Bone marrow (tissue), 2 donors: ENCODE results near the gene TTR.
A peak's percentile ranks its signal among the peaks of the same experiment; 100 is the strongest.

Experiments used
- DNase-seq, 2 donors: peaks; one replicate each; lab custom pipeline; 2025; lab: John Stamatoyannopoulos, UW

The TTR gene

DNA sequence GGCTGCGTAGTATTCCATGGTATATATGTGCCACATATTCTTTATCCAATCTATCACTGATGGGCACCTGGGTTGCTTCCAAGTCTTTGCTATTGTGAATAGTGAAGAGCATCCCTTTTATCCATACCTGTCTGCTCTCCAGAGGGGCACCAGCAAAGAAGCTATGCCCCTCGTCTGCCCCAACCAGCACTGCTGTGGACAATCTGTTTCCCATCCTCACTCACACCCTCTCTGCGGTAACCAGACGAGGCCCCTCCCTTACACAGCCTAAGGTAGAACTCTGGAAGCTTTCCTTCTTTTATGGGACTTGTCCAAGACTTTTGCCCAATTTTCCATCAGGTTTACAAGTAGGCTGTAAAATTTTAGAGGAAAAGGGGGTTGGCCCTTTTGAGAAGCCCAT is 24.9 kb downstream of the TTR start:
- DNase-seq: no peak

DNA sequence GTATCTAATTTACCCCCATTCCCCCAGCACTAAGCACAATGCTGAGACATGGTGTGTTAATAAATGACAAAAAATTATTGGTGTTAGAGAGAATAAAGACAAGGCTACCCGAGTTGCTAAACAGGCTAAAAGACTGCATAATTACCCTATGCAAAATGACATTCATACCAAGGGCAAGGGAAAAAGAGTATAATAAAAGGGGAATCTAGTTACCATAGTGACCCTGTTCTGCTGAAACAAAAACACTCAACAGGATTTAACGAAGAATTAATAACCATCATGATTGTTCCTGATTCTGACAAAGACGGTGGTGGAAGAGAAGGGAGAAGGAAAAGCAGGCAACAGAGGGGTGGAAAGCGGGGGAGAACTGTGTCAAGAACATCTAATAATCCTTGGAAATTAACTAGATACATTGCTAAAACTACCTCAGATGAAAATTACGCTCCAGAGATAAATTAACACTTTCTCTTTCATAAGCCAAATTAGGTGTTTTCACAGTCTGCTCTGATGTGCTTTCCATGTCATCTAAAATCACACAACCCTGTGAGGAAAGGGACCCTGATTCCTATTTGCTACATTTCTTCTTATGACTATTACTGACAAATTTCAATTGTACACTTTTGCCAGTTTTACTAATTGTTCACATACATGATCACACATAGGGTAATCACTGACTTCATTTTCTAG is 25.5 kb downstream of the TTR start:
- no peak for DNase-seq

DNA sequence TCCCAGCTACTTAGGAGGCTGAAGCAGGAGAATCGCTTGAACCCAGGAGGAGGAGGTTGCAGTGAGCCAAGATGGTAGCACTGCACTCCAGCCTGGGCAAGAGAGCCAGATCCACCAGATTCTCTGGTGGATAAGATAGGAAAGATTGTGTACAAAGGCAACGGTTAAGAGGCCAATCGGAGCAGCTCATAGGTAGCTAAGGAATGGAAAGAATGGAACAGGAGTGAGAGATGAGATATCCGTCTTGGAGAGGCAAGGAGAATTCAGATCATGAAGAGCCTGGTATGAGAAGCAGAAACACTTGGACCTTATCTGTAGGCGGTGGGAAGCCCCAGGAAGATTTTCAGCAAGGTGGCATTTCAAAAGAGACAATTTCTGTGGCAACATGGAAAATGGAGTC is 27.1 kb downstream of the TTR start:
- no peak for DNase-seq

DNA sequence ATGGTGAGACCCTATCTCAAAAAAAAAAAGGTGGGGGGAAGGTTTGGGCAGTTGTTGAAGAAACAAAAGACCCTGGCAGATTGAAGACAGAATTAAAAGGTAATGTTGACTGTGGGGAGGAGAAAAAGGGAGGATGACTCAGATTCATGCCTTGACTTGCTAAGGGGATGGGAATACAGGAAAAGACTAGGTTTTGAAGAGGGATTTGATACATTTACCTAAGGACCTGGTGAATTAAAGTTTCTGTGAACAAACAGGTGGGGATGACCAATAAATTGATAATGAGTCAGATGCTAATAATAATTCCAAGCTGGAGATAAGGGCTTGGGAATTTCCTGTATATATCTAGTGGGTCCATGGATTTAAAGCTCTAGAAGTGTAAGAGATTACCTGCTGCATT is 27.6 kb downstream of the TTR start:
- no peak for DNase-seq

DNA sequence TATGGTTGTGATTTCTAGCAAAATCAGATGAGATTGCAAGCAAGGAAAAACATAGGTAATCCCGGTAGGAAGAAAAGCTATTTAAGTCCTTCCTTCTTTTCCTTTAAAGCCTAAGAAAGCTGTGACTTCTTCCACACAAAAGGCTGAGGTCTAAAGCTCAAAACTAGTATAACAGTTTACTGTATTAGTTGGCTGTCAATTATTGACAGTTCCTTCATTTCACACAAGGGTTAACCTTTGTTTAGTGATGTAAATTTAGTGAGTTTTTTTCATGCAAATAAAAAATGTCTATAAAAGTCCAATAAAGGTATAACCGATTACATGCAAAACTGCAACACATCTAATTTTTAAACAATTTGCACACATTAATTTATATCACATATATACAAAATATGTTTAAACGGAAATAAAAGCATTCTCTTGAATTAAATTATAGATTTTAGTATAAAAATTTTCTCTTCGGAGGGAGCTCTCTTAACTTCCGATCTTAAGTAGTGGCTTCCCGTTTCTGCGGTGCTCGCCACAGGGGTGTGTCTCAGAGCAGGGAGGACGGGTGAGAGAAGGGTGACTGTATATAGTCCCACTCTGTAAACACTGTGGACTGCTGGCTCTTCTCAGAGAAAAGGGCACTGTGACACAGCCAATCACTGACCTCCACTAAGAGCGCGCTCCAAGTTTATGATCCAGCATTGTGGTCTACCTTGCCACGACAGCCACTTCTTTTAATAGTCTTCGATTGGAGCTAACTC is 33.4 kb downstream of the TTR start:
- DNase-seq: no peak

DNA sequence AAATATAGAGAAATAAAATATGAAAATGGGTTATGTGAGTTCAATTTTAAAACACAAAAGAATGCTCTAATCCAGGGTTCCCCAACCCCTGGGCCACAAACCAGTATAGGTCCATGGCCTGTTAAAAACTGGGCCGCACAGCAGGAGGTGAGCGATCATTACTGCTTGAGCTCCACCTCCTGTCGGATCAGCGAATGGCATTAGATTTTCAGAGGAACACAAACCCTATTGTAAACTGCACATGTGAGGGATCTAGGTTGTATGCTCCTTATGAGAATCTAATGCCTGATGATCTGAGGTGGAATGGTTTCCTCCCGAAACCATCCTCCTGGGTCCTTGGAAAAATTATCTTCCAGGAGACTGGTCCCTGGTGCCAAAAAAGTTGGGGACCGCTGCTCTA is 34.7 kb downstream of the TTR start:
- no peak for DNase-seq

DNA sequence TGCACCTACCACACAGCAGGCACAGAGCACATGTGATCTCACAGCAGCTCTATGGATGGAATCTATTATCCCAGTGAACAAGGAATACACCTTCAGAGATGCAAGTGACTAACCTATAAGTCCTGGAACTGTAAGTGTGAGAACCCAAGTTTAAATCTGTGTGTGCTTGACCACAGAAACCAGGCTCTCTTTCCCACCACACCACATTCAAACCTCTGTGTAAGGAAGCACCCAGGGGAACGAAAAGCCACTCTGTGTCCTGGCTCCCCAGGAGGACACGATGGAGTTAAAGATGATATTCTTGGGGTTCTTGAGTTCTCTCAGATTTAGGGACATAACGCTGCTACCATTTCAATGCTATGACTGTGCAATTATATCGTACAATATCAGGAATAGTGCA is 38.9 kb downstream of the TTR start:
- DNase-seq: no peak

DNA sequence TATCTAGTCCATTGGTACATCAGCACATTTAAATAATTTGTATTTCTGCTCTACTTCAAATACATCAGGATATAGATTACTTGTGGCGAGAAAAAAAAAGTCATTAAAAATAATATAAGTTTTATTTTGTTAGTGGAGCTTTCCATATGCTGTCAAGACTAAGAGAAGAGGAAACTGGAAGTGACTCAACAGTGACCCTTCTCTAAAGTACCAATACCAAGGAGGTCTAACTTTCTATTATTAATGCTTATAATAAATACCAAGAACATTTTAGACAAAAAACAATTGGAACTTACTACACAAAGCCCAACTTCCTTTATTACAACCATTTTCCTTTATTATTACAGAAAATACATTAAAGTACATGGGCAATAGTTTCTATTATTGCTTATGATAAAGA is 39.8 kb downstream of the TTR start:
- DNase-seq: no peak

DNA sequence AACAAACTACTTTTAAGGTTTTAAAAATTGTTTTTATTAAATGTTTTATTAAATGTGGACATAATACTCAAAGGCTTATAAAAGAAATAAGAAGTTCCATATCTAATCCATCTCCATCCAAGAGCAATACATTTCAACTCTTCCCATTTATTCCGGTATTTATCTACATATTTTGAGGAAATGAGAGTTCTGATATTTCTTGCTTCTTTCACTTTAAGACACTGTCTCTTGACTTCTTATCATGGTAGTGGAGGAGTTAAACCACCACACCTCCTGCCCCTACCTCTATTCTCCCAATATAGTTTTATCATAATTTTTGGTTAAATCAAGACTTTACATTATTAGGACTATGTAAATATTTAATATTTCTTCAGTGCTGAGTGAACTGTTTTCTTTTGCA is 40.7 kb downstream of the TTR start:
- no peak for DNase-seq

DNA sequence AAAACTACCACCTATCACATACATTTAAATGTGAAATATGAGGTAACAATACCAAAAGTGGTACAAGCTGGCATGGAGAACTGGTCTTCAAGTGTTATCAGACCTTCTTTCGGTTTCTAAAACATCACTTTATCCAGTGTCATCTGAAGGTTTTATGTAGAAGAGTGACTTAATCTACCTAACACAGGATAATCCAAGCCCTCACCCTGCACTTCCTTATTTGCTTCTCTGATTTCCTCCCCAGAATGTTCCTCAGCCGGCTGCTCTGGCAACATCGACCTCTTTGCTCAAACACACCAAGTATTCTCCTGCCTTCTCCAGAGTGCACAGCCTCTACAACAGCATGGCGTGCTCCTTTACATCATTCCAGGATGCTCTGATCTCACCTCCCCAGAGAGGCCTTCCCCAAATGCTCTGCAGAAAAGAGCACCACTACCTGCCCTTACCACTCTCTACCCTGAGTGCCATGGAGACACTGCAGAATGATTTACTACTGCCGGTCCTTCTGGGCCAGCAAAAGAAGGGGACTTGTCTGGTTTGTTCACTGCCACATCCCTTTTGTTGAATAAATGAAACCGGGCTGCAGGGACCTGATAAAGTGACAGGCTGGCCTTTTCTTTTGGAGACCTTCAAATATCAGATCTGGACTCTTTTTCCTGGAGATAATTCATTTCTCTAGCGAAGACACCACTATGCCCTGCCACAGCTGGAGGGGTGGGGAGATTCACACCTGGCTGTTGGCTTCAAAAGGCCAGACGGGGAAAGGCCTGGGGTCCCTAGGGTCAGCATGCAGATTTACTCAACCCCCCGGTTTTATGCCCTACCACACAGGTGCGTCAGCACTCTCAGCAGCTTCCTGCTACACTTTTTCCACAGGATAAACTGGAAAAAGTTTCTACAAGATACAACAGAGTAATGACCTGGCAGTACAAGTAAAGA is 42.0 kb downstream of the TTR start:
- peak in 1 of 2 donors; percentile 64 for DNase-seq

DNA sequence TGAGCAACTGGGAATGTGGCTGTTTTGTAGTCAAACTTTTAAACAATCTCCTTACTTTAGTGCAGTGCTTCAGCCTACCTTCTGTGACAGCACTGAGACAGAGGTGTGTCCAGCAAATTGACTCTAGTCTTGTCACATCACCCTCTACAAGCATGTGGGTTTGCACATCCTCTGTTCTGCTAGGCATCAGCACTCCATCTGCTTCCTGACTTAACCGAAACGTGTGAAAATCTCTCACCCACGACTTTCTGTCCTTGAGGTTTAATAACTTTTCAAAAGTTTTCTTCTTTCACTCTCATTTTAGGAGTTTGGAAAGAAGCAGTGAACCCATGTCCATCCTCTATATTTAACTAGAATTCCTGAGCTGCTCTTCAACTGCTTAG is 42.6 kb downstream of the TTR start:
- DNase-seq: peak in 1 of 2 donors; percentile 86

DNA sequence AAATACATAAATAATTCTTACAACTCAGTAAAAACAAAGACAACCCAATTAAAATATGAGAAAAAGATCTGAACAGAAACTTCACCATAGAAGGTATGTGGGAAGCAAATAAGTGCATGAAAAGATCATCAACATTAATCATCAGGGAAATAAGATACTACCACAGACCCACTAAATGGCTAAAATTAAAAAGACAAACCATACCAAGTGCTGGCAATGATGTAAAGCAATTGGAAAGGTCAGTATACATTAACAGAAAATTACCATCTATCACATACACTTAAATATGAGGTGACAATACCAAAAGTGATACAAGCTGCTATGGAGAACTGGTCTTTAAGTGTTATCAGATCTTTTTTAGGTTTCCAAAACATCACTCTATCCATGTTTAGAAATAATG is 44.7 kb downstream of the TTR start:
- DNase-seq: no peak

DNA sequence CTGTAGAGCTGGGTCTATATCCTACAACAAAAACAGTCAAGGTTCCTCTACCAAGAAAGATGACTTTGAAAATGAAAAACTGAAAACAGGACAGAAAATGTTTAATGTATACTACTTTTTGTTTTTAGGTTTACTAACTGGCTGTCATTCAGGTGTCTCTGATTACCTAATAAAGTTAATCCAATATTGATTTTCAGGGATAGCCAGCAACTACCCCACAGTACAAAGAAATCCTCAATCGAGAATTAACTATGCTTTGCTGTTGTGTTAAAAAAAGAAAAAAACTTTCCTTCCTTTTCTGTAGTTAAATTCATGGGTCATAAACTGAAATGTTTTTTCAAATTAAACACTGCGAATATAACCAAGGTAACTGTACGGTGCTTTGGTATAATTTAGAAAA is 45.8 kb downstream of the TTR start:
- no peak for DNase-seq

DNA sequence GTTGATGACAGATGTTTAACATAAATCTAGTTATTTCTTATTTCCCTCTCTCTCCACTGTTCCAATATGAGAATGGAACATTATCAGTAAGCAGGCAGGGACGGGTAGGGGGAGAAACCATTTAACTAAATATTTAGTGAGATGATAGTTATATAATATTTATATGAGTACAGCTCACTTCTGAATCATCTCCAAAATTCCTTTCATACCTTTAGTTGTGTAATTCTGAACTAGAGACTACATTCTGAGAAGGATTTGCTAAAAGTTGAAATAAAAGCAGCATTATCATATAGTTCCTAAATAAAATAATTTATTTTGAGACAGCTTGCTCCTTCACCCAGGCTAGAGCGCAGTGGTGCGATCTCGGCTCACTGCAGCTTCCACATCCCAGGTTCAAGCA is 51.3 kb downstream of the TTR start:
- DNase-seq: no peak

DNA sequence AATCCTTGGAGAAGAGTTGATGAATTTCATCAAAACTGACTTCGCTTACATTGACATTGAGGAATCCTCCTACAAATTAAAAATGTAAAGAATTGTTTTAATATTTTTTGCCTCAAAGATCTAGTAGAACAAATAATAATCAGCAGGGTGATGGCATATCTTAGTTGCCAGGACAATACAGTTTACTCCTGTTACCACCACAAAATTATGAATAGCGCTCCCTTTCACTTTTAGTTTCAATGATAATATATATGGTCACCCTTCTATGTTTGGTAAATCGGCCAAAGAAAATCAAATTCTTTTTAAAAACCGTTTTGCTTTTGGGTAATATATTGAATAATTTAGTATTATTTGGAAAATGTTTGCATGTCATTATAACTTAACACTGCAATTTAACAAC is 53.7 kb downstream of the TTR start:
- DNase-seq: no peak

DNA sequence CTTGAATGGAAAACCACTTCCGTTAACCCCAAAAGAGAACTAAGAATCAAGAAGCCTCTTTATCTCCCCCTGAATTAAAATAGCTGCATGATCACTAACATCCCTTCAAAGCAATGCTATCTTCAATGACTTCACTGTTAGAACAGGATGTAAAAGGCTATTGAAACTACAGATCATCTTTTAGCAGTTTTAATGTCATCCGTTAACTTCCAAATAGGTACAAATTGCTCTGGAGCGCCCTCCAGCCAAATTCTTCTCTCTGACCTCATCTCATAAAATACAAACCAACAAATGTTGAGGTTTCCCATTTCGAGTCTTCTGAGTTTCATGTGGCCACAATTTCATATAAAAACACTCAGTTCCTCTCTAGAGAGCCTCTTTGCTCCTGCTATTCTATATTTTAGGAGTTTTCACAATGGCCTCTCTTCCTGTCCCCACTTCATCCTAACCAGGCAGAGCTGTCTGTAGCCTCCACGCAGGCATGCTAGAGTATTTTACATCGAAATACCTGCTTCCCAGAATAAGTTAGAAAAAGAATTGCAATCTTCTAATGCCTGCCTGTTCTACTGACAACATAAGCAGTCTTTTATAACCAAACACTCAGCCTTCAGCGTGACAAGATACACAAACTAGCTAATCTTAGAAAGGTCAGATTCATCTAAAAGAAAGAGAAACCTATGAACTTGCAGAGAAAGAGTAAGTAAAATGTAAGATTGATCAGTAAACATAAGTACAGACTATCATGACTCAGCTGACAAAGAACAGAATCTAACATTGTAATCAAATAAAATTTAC is 54.9 kb downstream of the TTR start:
- DNase-seq: peak in 1 of 2 donors; percentile 26

DNA sequence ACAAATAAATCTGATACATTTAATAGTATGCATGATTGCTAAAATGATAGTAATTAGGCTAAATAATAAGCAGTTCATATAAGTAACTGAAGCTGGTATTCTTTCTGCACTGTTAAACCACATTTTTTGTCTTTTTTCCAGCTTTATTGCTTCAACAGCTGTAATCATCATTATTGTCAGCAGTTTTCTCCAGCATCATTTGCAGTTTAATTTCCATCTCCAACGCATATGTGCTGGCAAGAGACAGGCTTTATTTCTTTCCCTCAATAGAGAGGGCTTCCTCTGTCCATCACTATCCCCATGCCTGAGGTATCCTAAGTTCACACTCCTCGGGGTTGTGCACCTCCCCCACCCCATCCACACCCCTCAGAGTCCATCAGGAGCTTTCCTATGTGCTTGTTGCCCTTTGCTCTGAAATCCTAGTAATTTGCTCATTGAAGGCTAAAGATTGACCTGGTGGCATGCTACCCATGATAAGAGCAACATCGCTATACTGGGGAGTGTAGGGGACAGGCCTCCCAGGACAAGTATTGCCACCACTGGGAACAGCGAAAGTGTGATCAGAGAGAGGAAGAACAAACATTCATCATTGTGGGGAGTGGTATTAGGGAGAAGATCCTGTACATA is 55.6 kb downstream of the TTR start:
- no peak for DNase-seq
